OCI-LY7 (cell line): ENCODE data around the gene ZNF276. TPM values are rescaled to one million over a fixed set of nuclear protein-coding genes. Genes with fewer than 3 reads are reported as not detected.

Experiments used
- BruUV-seq: library from RNA; stranded (reverse); fragments of 400-500 nt; replicated peaks from 2 replicates; lab custom pipeline; 2021; lab: Mats Ljungman, UMichigan
- CTCF ChIA-PET: fragments of 300-600 bp; sonication (Branson Sonifier 250); formaldehyde crosslinking; loops from one replicate; lab custom pipeline; 2022; ENCODE audit warnings: antibody characterized with exemption; ENCODE audit not compliant: unreplicated experiment; lab: Charles Lee
- POLR2A ChIA-PET: fragments of 300-600 bp; sonication (Branson Sonifier 250); formaldehyde crosslinking; loops from one replicate; lab custom pipeline; 2022; ENCODE audit warnings: antibody characterized with exemption; lab: Charles Lee
- DNase-seq: peaks from one replicate; pipeline ENCODE4 v3.0.0-alpha.2; 2015; ENCODE audit warnings: low spot score
- H2AFZ ChIP-seq: fragments of 200-600 bp; sonication (generic), shearing (Covaris generic); 2 replicates; pipeline ENCODE4 v1.6.1; 2014; ENCODE audit warnings: mild to moderate bottlenecking, antibody characterized with exemption, low read length, moderate library complexity
- H3K27ac ChIP-seq: fragments of 200-600 bp; sonication (generic); 2 replicates; pipeline ENCODE4 v1.5.1; 2014; ENCODE audit warnings: mixed run types, low read depth, mild to moderate bottlenecking, moderate library complexity, low read length, inconsistent platforms; ENCODE audit not compliant: poor library complexity, severe bottlenecking
- H3K36me3 ChIP-seq: fragments of 200-600 bp; sonication (generic); 2 replicates; pipeline ENCODE4 v1.6.1; 2014; ENCODE audit warnings: mild to moderate bottlenecking, antibody characterized with exemption, low read length, moderate library complexity, mixed read lengths; ENCODE audit not compliant: insufficient read depth
- H3K4me1 ChIP-seq: fragments of 200-600 bp; sonication (generic); 2 replicates; pipeline ENCODE4 v1.5.1; 2014; ENCODE audit warnings: mild to moderate bottlenecking, low read length; ENCODE audit not compliant: insufficient read depth, poor library complexity, severe bottlenecking
- H3K4me2 ChIP-seq: fragments of 200-600 bp; sonication (generic); 2 replicates; pipeline ENCODE4 v1.6.1; 2014; ENCODE audit warnings: mild to moderate bottlenecking, low read length
- H3K4me3 ChIP-seq: fragments of 200-600 bp; sonication (generic); 2 replicates; pipeline ENCODE4 v1.5.1; 2014; ENCODE audit warnings: mild to moderate bottlenecking, low read depth, low read length; ENCODE audit not compliant: poor library complexity, severe bottlenecking
- H3K79me2 ChIP-seq: fragments of 200-600 bp; sonication (generic); 2 replicates; pipeline ENCODE4 v1.6.1; 2016; ENCODE audit warnings: low read depth, mild to moderate bottlenecking, low read length, moderate library complexity, mixed read lengths; ENCODE audit not compliant: insufficient read depth
- H3K9me2 ChIP-seq: fragments of 200-600 bp; sonication (generic); 2 replicates; pipeline ENCODE4 v1.6.1; 2016; ENCODE audit warnings: mild to moderate bottlenecking, low read length, mixed read lengths; ENCODE audit not compliant: insufficient read depth
- H3K9me3 ChIP-seq: fragments of 200-600 bp; sonication (generic); 2 replicates; pipeline ENCODE4 v1.6.1; 2014; ENCODE audit warnings: mild to moderate bottlenecking, mixed run types, low read length, mixed read lengths
- H4K20me1 ChIP-seq: fragments of 200-600 bp; sonication (generic); 2 replicates; pipeline ENCODE4 v1.6.1; 2014; ENCODE audit warnings: mild to moderate bottlenecking, antibody characterized with exemption, low read length, moderate library complexity, mixed read lengths; ENCODE audit not compliant: insufficient read depth
- EZH2phosphoT487 ChIP-seq: fragments of 200-600 bp; sonication (generic); IDR thresholded peaks from 2 replicates; pipeline ENCODE4 v1.6.1; 2018; ENCODE audit warnings: low read depth, borderline replicate concordance, mild to moderate bottlenecking, mixed run types, antibody characterized with exemption, low read length, moderate library complexity, mixed read lengths
- intact Hi-C: fragments of 100-400 bp; cut with micrococcal nuclease; formaldehyde crosslinking; loops from one replicate; pipeline ENCODE4 v1.10.0; 2022; ENCODE audit not compliant: unreplicated experiment
- total RNA-seq, 2 experiments: library from RNA; depleted of rRNA in 1 of 2; stranded (reverse); fragments of >200 nt in 1 of 2; shearing (Covaris generic) in 1 of 2; gene quantifications; 2 replicates each; pipeline ENCODE4 v1.2.3, GENCODE V29; 2014 to 2022
- TF ChIP-seq, protein P1 (sequence below): fragments of 200-600 bp; sonication (generic); conservative IDR thresholded peaks from 2 replicates; pipeline ENCODE4 v1.5.1; 2014; ENCODE audit warnings: mild to moderate bottlenecking, antibody characterized with exemption, low read length, moderate library complexity, mixed read lengths

Gene ZNF276
- total RNA-seq, 2 experiments from 2014 or later, result 27.4 to 30.8 TPM

DNA sequence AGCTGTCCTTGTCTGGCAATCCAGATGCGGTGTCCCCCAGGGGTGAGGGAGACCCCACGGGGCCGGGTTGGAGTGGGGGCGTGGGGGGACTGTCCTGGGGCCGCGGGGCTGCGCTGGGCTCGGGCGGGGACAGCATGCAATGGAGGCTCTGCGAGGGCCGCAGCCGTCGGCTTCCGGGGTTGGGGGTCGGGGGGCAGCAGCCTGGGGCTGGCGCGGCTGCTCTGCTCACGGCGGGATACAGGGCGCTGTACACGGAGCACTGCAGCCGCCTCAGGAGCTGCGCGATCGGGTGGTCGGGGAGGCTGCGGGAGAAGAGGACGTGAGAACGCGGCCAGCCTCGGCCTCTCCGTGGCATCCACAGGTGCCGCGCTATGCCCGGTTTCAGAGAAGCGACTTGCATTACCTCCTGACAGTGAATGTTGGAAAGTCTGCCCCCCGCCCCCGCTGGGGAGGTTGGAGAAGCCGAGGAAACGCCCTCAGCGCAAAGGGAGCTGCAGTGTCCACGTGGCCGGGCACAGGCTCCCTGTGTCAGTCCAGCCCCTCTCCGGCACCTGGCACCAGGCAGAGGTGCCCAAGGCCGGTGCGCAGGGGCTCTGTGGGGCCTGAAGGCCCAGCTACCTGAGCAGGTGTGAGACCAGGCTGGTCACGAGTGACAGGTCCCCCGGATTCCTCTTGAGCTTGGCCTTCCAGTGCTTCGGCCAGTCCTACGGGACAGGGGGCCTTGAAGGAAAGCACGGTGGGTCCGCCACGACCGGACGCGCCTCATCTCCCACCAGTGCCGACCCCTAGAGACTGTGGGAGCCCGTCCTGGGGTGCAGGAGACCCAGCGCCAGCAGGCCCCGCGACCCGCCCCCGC lies 10.4 kb upstream of the ZNF276 start:
- Histone ChIP-seq H3K4me3 (no peak overlapping the region), H3K9me2 (no peaks in the 10 kb centered on the region), H3K36me3 (peaks cover 16% of the 10 kb centered on the region), H3K4me1 (peaks cover 5% of the 10 kb centered on the region), H3K27ac (no peak overlapping the region), H3K4me2 (peak overlapping the region; percentile 21; the same call in 1 of the 2 replicates), H3K79me2 (no peaks in the 10 kb centered on the region), H3K9me3 (no peaks in the 10 kb centered on the region), H2AFZ (no peak overlapping the region), H4K20me1 (no peaks in the 10 kb centered on the region)
- intact Hi-C loops, result no loop called here
- ChIA-PET CTCF (no interaction called here), POLR2A (no interaction called here)
- TF ChIP-seq, protein P1, sequence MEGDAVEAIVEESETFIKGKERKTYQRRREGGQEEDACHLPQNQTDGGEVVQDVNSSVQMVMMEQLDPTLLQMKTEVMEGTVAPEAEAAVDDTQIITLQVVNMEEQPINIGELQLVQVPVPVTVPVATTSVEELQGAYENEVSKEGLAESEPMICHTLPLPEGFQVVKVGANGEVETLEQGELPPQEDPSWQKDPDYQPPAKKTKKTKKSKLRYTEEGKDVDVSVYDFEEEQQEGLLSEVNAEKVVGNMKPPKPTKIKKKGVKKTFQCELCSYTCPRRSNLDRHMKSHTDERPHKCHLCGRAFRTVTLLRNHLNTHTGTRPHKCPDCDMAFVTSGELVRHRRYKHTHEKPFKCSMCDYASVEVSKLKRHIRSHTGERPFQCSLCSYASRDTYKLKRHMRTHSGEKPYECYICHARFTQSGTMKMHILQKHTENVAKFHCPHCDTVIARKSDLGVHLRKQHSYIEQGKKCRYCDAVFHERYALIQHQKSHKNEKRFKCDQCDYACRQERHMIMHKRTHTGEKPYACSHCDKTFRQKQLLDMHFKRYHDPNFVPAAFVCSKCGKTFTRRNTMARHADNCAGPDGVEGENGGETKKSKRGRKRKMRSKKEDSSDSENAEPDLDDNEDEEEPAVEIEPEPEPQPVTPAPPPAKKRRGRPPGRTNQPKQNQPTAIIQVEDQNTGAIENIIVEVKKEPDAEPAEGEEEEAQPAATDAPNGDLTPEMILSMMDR, result no peak
- no peak for TF ChIP-seq EZH2phosphoT487
- DNase-seq, result no peak
- BruUV-seq, result no TSS peak

DNA sequence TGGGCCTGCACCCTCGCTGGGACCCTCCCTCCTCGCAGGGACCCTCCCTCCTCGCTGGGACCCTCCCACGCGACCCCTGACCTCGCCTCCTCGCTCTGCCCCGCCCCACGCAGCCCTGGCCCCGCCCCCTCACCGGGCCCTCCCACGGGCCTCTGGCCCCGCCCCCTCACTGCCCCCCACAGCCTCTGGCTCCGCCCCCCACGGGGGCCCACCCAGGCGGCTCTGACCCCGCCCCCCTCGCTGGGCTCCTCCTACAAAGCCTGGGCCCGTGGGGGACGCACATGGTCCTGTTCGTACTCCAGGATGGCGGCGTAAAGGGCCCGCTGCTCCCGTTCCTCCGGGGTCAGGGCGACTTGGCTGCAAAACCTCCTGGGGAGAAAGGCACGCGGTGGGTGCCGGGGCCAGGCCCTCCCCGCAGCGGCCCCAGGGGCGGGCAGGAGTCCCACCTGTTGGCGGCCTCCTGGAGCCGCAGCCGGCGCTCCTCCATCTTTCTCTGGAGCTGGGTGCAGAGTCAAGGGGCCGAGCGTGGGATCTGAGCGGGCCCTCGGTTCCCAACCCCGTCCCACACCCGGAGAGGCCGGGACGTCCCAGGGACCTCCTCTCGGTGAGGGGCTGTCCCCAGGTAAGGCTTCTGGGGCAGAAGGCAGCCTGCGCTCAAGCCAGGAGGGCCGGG lies 9.6 kb upstream of the ZNF276 start:
- Histone ChIP-seq H3K9me2 (no peaks in the 10 kb centered on the region), H3K4me3 (peak overlapping the region; percentile 79), H2AFZ (peak overlapping the region; percentile 14; the same call in 1 of the 2 replicates), H4K20me1 (no peaks in the 10 kb centered on the region), H3K36me3 (peaks cover 21% of the 10 kb centered on the region), H3K79me2 (no peaks in the 10 kb centered on the region), H3K27ac (peak overlapping the region; percentile 36), H3K4me1 (peaks cover 5% of the 10 kb centered on the region), H3K9me3 (no peaks in the 10 kb centered on the region), H3K4me2 (peak overlapping the region; percentile 75)
- TSS peak; percentile 79 for BruUV-seq
- TF ChIP-seq, protein P1, result no peak
- TF ChIP-seq EZH2phosphoT487, result no peak
- POLR2A ChIA-PET, result no interaction called here
- intact Hi-C loops, result no loop called here
- CTCF ChIA-PET, result interaction anchor here (1.0 kb wide), 1 partner anchor 148 kb away, joined by 3 read pairs; no protein-coding TSS in a partner anchor
- DNase-seq, result peak; percentile 87
